ENCODE results near the gene MSRB1. TPM values are rescaled to one million over a fixed set of nuclear protein-coding genes. Genes with fewer than 3 reads are reported as not detected.
A peak's percentile ranks its signal among the peaks of the same experiment; 100 is the strongest.

The MSRB1 gene
- total and polyA plus RNA-seq, 2 of the 13 experiments (the other 11 are each of a cell fraction or from before 2014, with no cell fraction given), result 32.1 to 75.4 TPM

- TF ChIP-seq ZNF317 (CRISPR knock-in tag; IDR thresholded peaks at IDR 0.05) (no peak), YY1 (IDR thresholded peaks at IDR 0.05; ENCODE audit: insufficient read depth, insufficient replicate concordance, low read depth, low read length) (no peak), ZNF790 (CRISPR knock-in tag; IDR thresholded peaks at IDR 0.05; ENCODE audit: borderline replicate concordance) (no peak), ZNF572 (CRISPR knock-in tag; IDR thresholded peaks at IDR 0.05) (peak; percentile 9; the same call in 1 of the 2 replicates), ZKSCAN1 (IDR thresholded peaks at IDR 0.05; ENCODE audit: low read length) (no peak), ZEB1 (IDR thresholded peaks at IDR 0.05; ENCODE audit: insufficient replicate concordance, low read depth) (no peak), RFX3 (CRISPR knock-in tag; IDR thresholded peaks at IDR 0.05) (no peak), KDM1A (CRISPR knock-in tag; IDR thresholded peaks at IDR 0.05) (no peak), ZBED4 (CRISPR knock-in tag; IDR thresholded peaks at IDR 0.05; ENCODE audit: borderline replicate concordance) (no peak), ZSCAN22 (CRISPR knock-in tag; IDR thresholded peaks at IDR 0.05) (no peak), ZBTB40 (IDR thresholded peaks at IDR 0.05) (no peak), ZBTB40 (CRISPR knock-in tag; IDR thresholded peaks at IDR 0.05) (no peak), ZNF503 (CRISPR knock-in tag; IDR thresholded peaks at IDR 0.05) (no peak), ZBTB21 (CRISPR knock-in tag; IDR thresholded peaks at IDR 0.05) (no peak)
Observed at GRCh38 chr16:1932050-1933028, 10.7 kb downstream of the MSRB1 start (continued).

All from HepG2 (cell line).